GM12878 (cell line): ENCODE measurements around the gene PIP5KL1. TPM values are rescaled to one million over a fixed set of nuclear protein-coding genes. Genes with fewer than 3 reads are reported as not detected.

Experiments used
- ATAC-seq: fragments of 200-7000 bp; cut with Tn5 transposase; 3 replicates; pipeline ENCODE4 v1.9.1; 2020; ENCODE audit warnings: mild to moderate bottlenecking, moderate library complexity
- BruUV-seq: library from RNA; stranded (reverse); fragments of 400-500 nt; replicated peaks from 2 replicates; lab custom pipeline; 2021; lab: Mats Ljungman, UMichigan
- CTCF ChIA-PET: fragments of 300-600 bp; sonication (Branson Sonifier 250); formaldehyde crosslinking; extraction: SDS; loops from one replicate; lab custom pipeline; 2021; ENCODE audit warnings: inconsistent platforms; lab: Yijun Ruan, JAX
- POLR2A ChIA-PET: fragments of 350-600 bp; formaldehyde crosslinking; extraction: SDS; loops from one replicate; lab custom pipeline; 2021; ENCODE audit warnings: inconsistent platforms; lab: Charles Lee
- RAD21 ChIA-PET: fragments of 300-600 bp; sonication (Branson Sonifier 250); formaldehyde crosslinking; loops from one replicate; lab custom pipeline; 2023; ENCODE audit warnings: antibody characterized with exemption; ENCODE audit not compliant: unreplicated experiment; lab: Charles Lee
- SMC1A ChIA-PET: fragments of 300-600 bp; sonication (Branson Sonifier 250); formaldehyde crosslinking; loops from one replicate; lab custom pipeline; 2023; ENCODE audit not compliant: unreplicated experiment, uncharacterized antibody; lab: Charles Lee
- DNase-seq: peaks from one replicate; pipeline ENCODE4 v3.0.0-alpha.2; 2011; ENCODE audit warnings: low read depth, low spot score
- FAIRE-seq: peaks from 3 replicates; lab custom pipeline; 2011; peaks lifted over from hg19 to GRCh38; lab: Jason Lieb, UNC
- H2AFZ ChIP-seq: 2 replicates; pipeline ENCODE4 v1.6.0; 2011; ENCODE audit warnings: low read depth, low read length, control low read depth; ENCODE audit not compliant: control insufficient read depth
- H3K27ac ChIP-seq: 2 replicates; pipeline ENCODE4 v1.5.1; 2011; ENCODE audit warnings: control low read depth; ENCODE audit not compliant: control insufficient read depth, insufficient read depth
- H3K27me3 ChIP-seq, 2 experiments: replicated peaks in 1 of 2; 2 replicates each; pipeline versions ENCODE4 v1.6.0 to v1.6.1; 2011; ENCODE audit warnings: low read length in 1 of 2; ENCODE audit not compliant: control insufficient read depth in 2 of 2, insufficient read depth in 2 of 2
- H3K36me3 ChIP-seq, 2 experiments: 2 replicates each; pipeline ENCODE4 v1.5.1; 2011; ENCODE audit warnings: low read length in 1 of 2; ENCODE audit not compliant: control insufficient read depth in 2 of 2, insufficient read depth in 2 of 2
- H3K4me1 ChIP-seq: 2 replicates; pipeline ENCODE4 v1.6.1; 2011; ENCODE audit warnings: mild to moderate bottlenecking, low read length, moderate library complexity, mixed read lengths; ENCODE audit not compliant: control insufficient read depth, insufficient read depth
- H3K4me2 ChIP-seq: 2 replicates; pipeline ENCODE4 v1.6.0; 2011; ENCODE audit warnings: control low read depth; ENCODE audit not compliant: control insufficient read depth, insufficient read depth
- H3K4me3 ChIP-seq: fragments of 200-600 bp; sonication (generic); 2 replicates; pipeline ENCODE4 v1.5.1; 2016
- H3K79me2 ChIP-seq: 2 replicates; pipeline ENCODE4 v1.6.0; 2011; ENCODE audit warnings: low read length; ENCODE audit not compliant: control insufficient read depth, insufficient read depth
- H3K9ac ChIP-seq: 2 replicates; pipeline ENCODE4 v1.8.0; 2011; ENCODE audit warnings: low read length, control low read depth, mixed read lengths; ENCODE audit not compliant: control insufficient read depth, insufficient read depth
- H3K9me3 ChIP-seq: replicated peaks from 3 replicates; pipeline ENCODE4 v1.5.1; 2011; ENCODE audit warnings: mild to moderate bottlenecking, low read length; ENCODE audit not compliant: control insufficient read depth, insufficient read depth
- H4K20me1 ChIP-seq: 2 replicates; pipeline ENCODE4 v1.6.0; 2011; ENCODE audit not compliant: control insufficient read depth, insufficient read depth
- EZH2 ChIP-seq: IDR thresholded peaks from 2 replicates; pipeline ENCODE4 v1.6.1; 2012; ENCODE audit warnings: low read depth, mild to moderate bottlenecking, control low read depth, inconsistent platforms, low read length, borderline replicate concordance; ENCODE audit not compliant: control insufficient read depth
- MEF2A ChIP-seq: IDR thresholded peaks from 2 replicates; pipeline ENCODE4 v1.6.1; 2011; ENCODE audit warnings: low read depth, mild to moderate bottlenecking, low read length, moderate library complexity; ENCODE audit not compliant: insufficient read depth
- MTA3 ChIP-seq: IDR thresholded peaks from 2 replicates; pipeline ENCODE4 v1.6.1; 2012; ENCODE audit warnings: low read length, inconsistent platforms, borderline replicate concordance
- NR2C1 ChIP-seq: fragments of 450-650 bp; IDR thresholded peaks from 2 replicates; pipeline ENCODE4 v1.6.1; 2017; ENCODE audit warnings: antibody characterized with exemption, mild to moderate bottlenecking, moderate library complexity
- NR2F1 ChIP-seq: fragments of 450-650 bp; conservative IDR thresholded peaks from 2 replicates; pipeline ENCODE4 v1.6.1; 2017; ENCODE audit warnings: mild to moderate bottlenecking
- ZNF384 ChIP-seq: IDR thresholded peaks from 2 replicates; pipeline ENCODE4 v1.6.1; 2012; ENCODE audit warnings: low read depth, mild to moderate bottlenecking, low read length, improper control_type of control experiment, borderline replicate concordance
- WGBS: methylation state at CpG from one replicate; pipeline ENCODE4 v1.1.6; 2016; ENCODE audit warnings: low lambda C conversion rate; ENCODE audit not compliant: insufficient replicate concordance, insufficient coverage; ENCODE audit errors: missing lambda C conversion rate; 5-methylcytosine and 5-hydroxymethylcytosine counted together
- in situ Hi-C: fragments of 300-500 bp; cut with MboI; formaldehyde crosslinking; loops from 9 replicates; pipeline ENCODE4 v1.14.3; 2018; ENCODE audit warnings: mixed read lengths
- intact Hi-C: fragments of 100-400 bp; cut with micrococcal nuclease; formaldehyde crosslinking; loops from one replicate; pipeline ENCODE4 v1.14.2; 2022; ENCODE audit not compliant: unreplicated experiment
- polyA plus RNA-seq, 11 experiments: library from polyadenylated mRNA; depleted of rRNA in 4 of 11; unstranded in 6 of 11; stranded (reverse) in 5 of 11; fragments of >200 nt; fragmentation: Nextera tagmentation in 4 of 11; fragmentation: Illumina TruSeq in 1 of 11; extraction: Ambion mirVana in 4 of 11; extraction: Trizol in 1 of 11; gene quantifications; 1 replicate in 1 of 11; 2 replicates in 10 of 11; pipeline versions ENCODE4 v1.2.1 to v1.2.3, GENCODE V29; 2011 to 2016; ENCODE audit warnings: inconsistent platforms in 2 of 11, missing spikeins in 2 of 11, low read depth in 1 of 11
- total RNA-seq, 4 experiments: library from RNA; depleted of rRNA in 3 of 4; stranded (reverse); fragments of >200 nt in 3 of 4; fragmentation: Illumina TruSeq in 1 of 4; extraction: Trizol in 1 of 4; gene quantifications; 2 replicates each; pipeline versions ENCODE4 v1.2.1 to v1.2.3, GENCODE V29; 2013 to 2021
- TF ChIP-seq, protein P1 (sequence below): fragments of 450-650 bp; IDR thresholded peaks from 2 replicates; pipeline ENCODE4 v1.6.1; 2016; ENCODE audit warnings: mild to moderate bottlenecking, moderate library complexity, borderline replicate concordance
- TF ChIP-seq, protein P2 (sequence below): IDR thresholded peaks from 2 replicates; pipeline ENCODE4 v1.6.1; 2011; ENCODE audit warnings: borderline replicate concordance, low read depth, mild to moderate bottlenecking, moderate library complexity, low read length; ENCODE audit not compliant: insufficient read depth, poor library complexity, severe bottlenecking
- TF ChIP-seq, protein P3 (sequence below): fragments of 450-650 bp; IDR thresholded peaks from 2 replicates; pipeline ENCODE4 v1.6.1; 2016; ENCODE audit warnings: mild to moderate bottlenecking

Gene PIP5KL1
- total and polyA plus RNA-seq, 10 of the 15 experiments (the other 5 are each of a cell fraction or from before 2014, with no cell fraction given) = 0.04 to 0.67 (median 0.43) TPM; not detected in 2

DNA sequence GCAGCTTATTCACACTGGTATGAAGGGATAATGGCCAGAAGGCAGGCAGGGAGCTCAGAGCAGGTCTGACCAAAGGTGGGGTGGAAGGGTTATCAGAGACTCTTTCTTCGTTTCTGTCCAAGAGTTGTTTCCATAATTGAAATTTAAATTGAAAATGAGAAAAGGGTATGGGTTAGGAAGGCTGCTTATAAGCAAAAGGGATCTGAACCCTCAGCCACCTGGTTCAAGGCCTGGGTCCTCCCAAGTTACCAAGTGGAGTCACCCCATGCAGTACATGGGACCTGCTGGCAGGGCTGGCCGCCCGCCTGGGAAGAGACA, 32.4 kb upstream of the PIP5KL1 start (continued):
- TF ChIP-seq, protein P1, sequence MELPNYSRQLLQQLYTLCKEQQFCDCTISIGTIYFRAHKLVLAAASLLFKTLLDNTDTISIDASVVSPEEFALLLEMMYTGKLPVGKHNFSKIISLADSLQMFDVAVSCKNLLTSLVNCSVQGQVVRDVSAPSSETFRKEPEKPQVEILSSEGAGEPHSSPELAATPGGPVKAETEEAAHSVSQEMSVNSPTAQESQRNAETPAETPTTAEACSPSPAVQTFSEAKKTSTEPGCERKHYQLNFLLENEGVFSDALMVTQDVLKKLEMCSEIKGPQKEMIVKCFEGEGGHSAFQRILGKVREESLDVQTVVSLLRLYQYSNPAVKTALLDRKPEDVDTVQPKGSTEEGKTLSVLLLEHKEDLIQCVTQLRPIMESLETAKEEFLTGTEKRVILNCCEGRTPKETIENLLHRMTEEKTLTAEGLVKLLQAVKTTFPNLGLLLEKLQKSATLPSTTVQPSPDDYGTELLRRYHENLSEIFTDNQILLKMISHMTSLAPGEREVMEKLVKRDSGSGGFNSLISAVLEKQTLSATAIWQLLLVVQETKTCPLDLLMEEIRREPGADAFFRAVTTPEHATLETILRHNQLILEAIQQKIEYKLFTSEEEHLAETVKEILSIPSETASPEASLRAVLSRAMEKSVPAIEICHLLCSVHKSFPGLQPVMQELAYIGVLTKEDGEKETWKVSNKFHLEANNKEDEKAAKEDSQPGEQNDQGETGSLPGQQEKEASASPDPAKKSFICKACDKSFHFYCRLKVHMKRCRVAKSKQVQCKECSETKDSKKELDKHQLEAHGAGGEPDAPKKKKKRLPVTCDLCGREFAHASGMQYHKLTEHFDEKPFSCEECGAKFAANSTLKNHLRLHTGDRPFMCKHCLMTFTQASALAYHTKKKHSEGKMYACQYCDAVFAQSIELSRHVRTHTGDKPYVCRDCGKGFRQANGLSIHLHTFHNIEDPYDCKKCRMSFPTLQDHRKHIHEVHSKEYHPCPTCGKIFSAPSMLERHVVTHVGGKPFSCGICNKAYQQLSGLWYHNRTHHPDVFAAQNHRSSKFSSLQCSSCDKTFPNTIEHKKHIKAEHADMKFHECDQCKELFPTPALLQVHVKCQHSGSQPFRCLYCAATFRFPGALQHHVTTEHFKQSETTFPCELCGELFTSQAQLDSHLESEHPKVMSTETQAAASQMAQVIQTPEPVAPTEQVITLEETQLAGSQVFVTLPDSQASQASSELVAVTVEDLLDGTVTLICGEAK = no peak
- TF ChIP-seq EZH2 (no peak), NR2C1 (no peak), MEF2A (no peak)
- TF ChIP-seq, protein P2, sequence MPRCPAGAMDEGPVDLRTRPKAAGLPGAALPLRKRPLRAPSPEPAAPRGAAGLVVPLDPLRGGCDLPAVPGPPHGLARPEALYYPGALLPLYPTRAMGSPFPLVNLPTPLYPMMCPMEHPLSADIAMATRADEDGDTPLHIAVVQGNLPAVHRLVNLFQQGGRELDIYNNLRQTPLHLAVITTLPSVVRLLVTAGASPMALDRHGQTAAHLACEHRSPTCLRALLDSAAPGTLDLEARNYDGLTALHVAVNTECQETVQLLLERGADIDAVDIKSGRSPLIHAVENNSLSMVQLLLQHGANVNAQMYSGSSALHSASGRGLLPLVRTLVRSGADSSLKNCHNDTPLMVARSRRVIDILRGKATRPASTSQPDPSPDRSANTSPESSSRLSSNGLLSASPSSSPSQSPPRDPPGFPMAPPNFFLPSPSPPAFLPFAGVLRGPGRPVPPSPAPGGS = no peak

DNA sequence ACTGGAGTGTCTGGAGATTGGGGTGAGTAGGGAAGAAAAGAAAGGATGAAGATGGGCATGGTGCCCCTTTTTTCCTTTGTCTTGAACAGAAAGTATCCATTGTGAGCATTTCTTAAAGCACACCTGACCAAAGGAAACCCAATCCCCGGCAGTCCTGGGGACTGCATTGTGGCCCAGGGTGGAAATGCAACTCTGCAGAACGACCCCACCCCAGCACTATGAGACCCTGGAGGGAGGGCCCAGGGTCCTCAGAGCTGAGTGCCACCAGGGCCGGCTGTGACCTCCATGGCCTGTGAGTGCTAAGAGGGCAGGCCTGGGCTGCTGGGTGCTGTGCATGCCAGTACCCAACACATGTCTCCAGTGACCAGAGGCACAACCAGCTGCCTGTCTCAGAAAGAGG, 31.7 kb upstream of the PIP5KL1 start:
- BruUV-seq = no TSS peak
- in situ Hi-C loops (loop anchor here (10.0 kb wide), 1 partner anchor 73 kb away; no protein-coding TSS in a partner anchor), intact Hi-C loops (no loop called here)
- RAD21 ChIA-PET = no interaction called here
- POLR2A ChIA-PET = interaction anchor here (1.2 kb wide), 1 partner anchor 10 kb away, joined by 3 read pairs; no protein-coding TSS in a partner anchor
- SMC1A ChIA-PET = no interaction called here
- H4K20me1 ChIP-seq = peaks cover under 1% of the 10 kb centered on the region
- ATAC-seq = no peak
- no peaks in the 10 kb centered on the region for H3K9me3 ChIP-seq
- no peak for FAIRE-seq
- H3K36me3 ChIP-seq = no peaks in the 10 kb centered on the region; a peak in 2 of 4 replicates
- no peak overlapping the region for H3K4me2 ChIP-seq
- WGBS = 24% methylated on average over 3 of the region's 3 CpGs
- H3K4me1 ChIP-seq = peaks cover 13% of the 10 kb centered on the region
- H2AFZ ChIP-seq = no peak overlapping the region
- no peak overlapping the region for H3K4me3 ChIP-seq
- CTCF ChIA-PET = no interaction called here
- DNase-seq = no peak
- H3K9ac ChIP-seq = no peak overlapping the region
- H3K79me2 ChIP-seq = peaks cover 4% of the 10 kb centered on the region
- H3K27ac ChIP-seq = no peak overlapping the region
- no peaks in the 10 kb centered on the region for H3K27me3 ChIP-seq
- TF ChIP-seq MTA3 (no peak), NR2C1 (no peak), NR2F1 (no peak), ZNF384 (no peak)
- TF ChIP-seq, protein P3, sequence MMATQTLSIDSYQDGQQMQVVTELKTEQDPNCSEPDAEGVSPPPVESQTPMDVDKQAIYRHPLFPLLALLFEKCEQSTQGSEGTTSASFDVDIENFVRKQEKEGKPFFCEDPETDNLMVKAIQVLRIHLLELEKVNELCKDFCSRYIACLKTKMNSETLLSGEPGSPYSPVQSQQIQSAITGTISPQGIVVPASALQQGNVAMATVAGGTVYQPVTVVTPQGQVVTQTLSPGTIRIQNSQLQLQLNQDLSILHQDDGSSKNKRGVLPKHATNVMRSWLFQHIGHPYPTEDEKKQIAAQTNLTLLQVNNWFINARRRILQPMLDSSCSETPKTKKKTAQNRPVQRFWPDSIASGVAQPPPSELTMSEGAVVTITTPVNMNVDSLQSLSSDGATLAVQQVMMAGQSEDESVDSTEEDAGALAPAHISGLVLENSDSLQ = no peak
- TF ChIP-seq, protein P1 = no peak
